Uterus (tissue), 4 donors: ENCODE data around the gene ABRACL. TPM values are rescaled to one million over a fixed set of nuclear protein-coding genes. Genes with fewer than 3 reads are reported as not detected.
"Not testable (repeated sequence)": the region's sequence is repeated elsewhere in the genome, so short reads cannot be mapped to it uniquely, and the experiment has no call there.

Experiments used
- DNase-seq, 2 donors: peaks; one replicate each; pipeline ENCODE4 v3.0.0-alpha.2; 2019 to 2020
- H3K27ac ChIP-seq, 2 donors: fragments of 200-600 bp; sonication (generic); 1 replicate in 1 of 2; 2 replicates in 1 of 2; pipeline ENCODE4 v1.5.1; 2016 to 2018
- H3K27me3 ChIP-seq, 2 donors: fragments of 200-600 bp; sonication (generic); one replicate each; pipeline ENCODE4 v1.5.1; 2018 to 2019; ENCODE audit warnings: control low read depth in 1 of 2
- H3K36me3 ChIP-seq, 2 donors: fragments of 200-600 bp; sonication (generic); one replicate each; pipeline ENCODE4 v1.5.1; 2019; ENCODE audit warnings: control low read depth in 1 of 2
- H3K4me1 ChIP-seq, 2 donors: fragments of 200-600 bp; sonication (generic); one replicate each; pipeline ENCODE4 v1.5.1; 2018 to 2019; ENCODE audit warnings: control low read depth in 1 of 2
- H3K4me3 ChIP-seq, 2 donors: fragments of 200-600 bp; sonication (generic); 1 replicate in 1 of 2; 2 replicates in 1 of 2; pipeline ENCODE4 v1.5.1; 2018 to 2019; ENCODE audit warnings: mild to moderate bottlenecking in 1 of 2
- H3K9me3 ChIP-seq, 2 donors: fragments of 200-600 bp; sonication (generic); one replicate each; pipeline ENCODE4 v1.5.1; 2019; ENCODE audit warnings: control low read depth in 1 of 2
- POLR2A ChIP-seq, 2 donors: fragments of 450-650 bp; IDR thresholded peaks; one replicate each; pipeline ENCODE4 v1.6.1; 2016; ENCODE audit warnings: antibody characterized with exemption in 2 of 2, mild to moderate bottlenecking in 1 of 2, moderate library complexity in 1 of 2
- intact Hi-C: fragments of 100-400 bp; cut with DNase I; formaldehyde crosslinking; loops from one replicate; pipeline ENCODE4 v1.15.1; 2023; ENCODE audit warnings: low total_unique reads
- total RNA-seq, 4 donors: library from RNA; depleted of rRNA in 3 of 4; stranded (reverse); fragments of >200 nt in 3 of 4; gene quantifications; one replicate each; pipeline versions ENCODE4 v1.1.0 to v1.2.4, GENCODE V29; 2014 to 2023
- TF ChIP-seq, protein P1 (sequence below), 4 experiments: fragments of 200-600 bp in 2 of 4; fragments of 450-650 bp in 2 of 4; sonication (generic) in 2 of 4; IDR thresholded peaks; one replicate each; pipeline ENCODE4 v1.5.1; 2016 to 2019; ENCODE audit warnings: antibody characterized with exemption in 4 of 4, mild to moderate bottlenecking in 2 of 4, moderate library complexity in 1 of 4
- donor health status: DM: yes; HTN: yes; CAD: no.

The ABRACL gene
- total RNA-seq, 4 donors from 2014 or later, result 6.2 to 10.0 (median 6.2) TPM; not detected in 1

DNA sequence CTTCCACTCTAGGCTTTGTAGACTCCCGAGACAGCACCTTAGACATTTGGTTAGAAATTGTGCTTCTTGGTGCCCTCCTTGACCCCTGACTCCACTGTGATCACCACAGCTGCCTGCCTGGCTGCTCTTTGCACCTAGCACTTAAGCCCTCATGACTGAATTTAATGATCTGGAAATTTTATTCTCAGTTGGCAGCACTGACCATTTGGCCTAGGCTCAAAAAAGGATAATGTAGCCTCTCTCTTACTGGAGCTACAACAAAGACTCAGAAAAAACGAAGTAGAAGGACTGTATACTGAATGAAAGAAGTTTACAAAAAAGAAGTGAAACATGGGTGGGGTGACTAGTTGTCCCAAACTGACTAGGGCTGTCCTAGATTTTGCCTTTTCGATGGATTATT lies 11.3 kb upstream of the ABRACL start:
- H3K27ac ChIP-seq, result peak overlapping the region; percentile 75 to 78
- DNase-seq, result peak; percentile 22 to 32
- H3K4me3 ChIP-seq, result no peak overlapping the region
- no peaks in the 10 kb centered on the region for H3K4me1 ChIP-seq
- no peaks in the 10 kb centered on the region for H3K36me3 ChIP-seq
- intact Hi-C loops, result no loop called here
- TF ChIP-seq, protein P1, sequence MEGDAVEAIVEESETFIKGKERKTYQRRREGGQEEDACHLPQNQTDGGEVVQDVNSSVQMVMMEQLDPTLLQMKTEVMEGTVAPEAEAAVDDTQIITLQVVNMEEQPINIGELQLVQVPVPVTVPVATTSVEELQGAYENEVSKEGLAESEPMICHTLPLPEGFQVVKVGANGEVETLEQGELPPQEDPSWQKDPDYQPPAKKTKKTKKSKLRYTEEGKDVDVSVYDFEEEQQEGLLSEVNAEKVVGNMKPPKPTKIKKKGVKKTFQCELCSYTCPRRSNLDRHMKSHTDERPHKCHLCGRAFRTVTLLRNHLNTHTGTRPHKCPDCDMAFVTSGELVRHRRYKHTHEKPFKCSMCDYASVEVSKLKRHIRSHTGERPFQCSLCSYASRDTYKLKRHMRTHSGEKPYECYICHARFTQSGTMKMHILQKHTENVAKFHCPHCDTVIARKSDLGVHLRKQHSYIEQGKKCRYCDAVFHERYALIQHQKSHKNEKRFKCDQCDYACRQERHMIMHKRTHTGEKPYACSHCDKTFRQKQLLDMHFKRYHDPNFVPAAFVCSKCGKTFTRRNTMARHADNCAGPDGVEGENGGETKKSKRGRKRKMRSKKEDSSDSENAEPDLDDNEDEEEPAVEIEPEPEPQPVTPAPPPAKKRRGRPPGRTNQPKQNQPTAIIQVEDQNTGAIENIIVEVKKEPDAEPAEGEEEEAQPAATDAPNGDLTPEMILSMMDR (IDR thresholded peaks at IDR 0.05), result no peak
- no peak for TF ChIP-seq POLR2A (IDR thresholded peaks at IDR 0.05)
- H3K27me3 ChIP-seq, result no peaks in the 10 kb centered on the region
- H3K9me3 ChIP-seq, result no peaks in the 10 kb centered on the region

DNA sequence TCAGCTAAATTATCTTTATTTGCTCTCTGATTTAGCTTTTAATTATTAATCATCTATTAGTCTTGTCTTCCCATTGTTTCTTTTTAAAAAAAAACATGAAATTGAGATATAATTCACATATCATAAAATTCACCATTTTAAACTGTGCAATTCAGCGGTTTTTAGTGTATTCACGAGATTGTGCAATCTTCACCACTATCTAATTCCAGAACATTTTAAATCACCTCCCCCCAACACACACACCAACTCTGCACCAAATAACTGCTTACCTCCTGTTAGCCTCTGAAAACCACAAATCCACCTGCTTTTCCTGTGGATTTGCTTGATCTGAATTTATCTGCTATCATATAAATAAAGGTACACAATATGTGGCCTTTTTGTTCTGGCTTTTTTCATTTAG lies 8.8 kb upstream of the ABRACL start:
- Histone ChIP-seq H3K27ac (no peak overlapping the region), H3K36me3 (no peaks in the 10 kb centered on the region), H3K9me3 (no peaks in the 10 kb centered on the region), H3K27me3 (no peaks in the 10 kb centered on the region), H3K4me3 (no peak overlapping the region), H3K4me1 (no peaks in the 10 kb centered on the region)
- intact Hi-C loops, result no loop called here
- no peak for DNase-seq
- TF ChIP-seq POLR2A (IDR thresholded peaks at IDR 0.05), result no peak
- TF ChIP-seq, protein P1 (IDR thresholded peaks at IDR 0.05), result no peak

DNA sequence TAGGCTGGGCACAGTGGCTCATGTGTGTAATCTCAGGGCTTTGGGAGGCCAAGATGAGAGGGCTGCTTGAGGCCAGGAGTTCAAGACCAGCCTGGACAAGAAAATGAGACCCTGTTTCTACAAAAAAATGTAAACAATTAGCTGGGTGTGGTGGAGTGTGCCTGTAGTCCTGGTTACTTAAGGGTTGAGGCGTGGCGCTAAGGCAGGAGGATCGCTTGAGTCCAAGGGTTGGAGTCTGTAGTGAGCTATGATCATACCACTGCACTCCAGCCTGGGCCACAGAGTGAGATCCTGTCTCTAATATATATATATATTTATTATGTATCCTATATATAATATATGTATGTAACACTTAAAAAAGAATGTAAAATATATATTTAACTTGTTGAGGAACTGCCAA lies 7.9 kb upstream of the ABRACL start:
- no peak for DNase-seq
- intact Hi-C loops, result no loop called here
- Histone ChIP-seq H3K4me3 (no peak overlapping the region), H3K27me3 (no peaks in the 10 kb centered on the region), H3K4me1 (no peaks in the 10 kb centered on the region), H3K9me3 (no peaks in the 10 kb centered on the region), H3K36me3 (no peaks in the 10 kb centered on the region), H3K27ac (no peak overlapping the region)
- no peak for TF ChIP-seq POLR2A (IDR thresholded peaks at IDR 0.05)
- TF ChIP-seq, protein P1 (IDR thresholded peaks at IDR 0.05), result no peak

DNA sequence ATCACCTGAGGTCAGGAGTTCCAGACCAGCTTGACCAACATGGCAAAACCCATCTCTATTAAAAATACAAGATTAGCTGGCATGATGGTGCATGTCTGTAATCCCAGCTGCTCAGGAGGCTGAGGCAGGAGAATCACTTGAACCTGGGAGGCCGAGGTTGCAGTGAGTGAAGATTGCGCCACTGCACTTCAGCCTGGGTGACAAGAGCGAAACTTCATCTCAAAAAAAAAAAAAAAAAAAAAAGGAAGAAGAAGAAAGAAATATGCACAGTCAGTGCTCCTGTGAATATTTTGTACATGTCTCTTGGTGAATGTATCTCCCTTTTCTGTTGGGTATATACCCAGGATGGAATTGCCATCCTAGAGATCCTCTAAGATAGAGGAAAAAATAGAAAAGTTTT lies 3.1 kb upstream of the ABRACL start:
- intact Hi-C loops, H3K4me1 ChIP-seq, H3K4me3 ChIP-seq, H3K27ac ChIP-seq, H3K27me3 ChIP-seq, DNase-seq, H3K36me3 ChIP-seq, H3K9me3 ChIP-seq: not testable (repeated sequence)

DNA sequence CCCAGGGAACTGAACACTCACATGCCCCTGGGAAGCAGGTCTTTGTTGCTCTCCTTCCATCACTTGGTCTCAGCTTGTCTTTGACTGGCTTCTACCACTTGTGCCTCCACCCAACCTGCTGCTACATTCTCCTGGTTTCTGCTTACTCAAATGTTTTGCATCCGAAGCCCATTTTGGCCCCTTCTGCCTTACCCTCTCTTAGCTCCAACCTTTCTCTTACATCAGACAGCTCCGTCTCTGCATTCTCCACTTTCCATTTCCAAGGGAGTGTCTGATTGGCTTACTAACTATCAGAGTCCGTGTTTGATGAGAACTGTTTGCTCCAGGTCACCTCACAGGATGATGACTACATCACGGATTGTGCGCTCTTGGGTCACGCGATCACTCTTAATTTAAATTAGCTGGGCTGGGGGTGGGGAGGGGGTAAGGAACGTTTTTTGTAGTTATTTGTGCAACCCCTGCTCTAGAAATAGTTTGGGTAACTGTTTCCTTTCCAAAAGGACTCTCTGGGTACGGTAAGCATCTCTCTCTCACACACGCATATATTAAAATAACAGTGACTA lies 844 bp upstream of the ABRACL start:
- Histone ChIP-seq H3K27me3 (no peaks in the 10 kb centered on the region), H3K4me1 (peaks cover 0 to 4% of the 10 kb centered on the region in 2 donors), H3K27ac (peak overlapping the region; percentile 75 to 80), H3K9me3 (no peaks in the 10 kb centered on the region), H3K4me3 (peak overlapping the region; percentile 59 to 66), H3K36me3 (no peaks in the 10 kb centered on the region)
- intact Hi-C loops, result no loop called here
- DNase-seq, result no peak
- TF ChIP-seq, protein P1 (IDR thresholded peaks at IDR 0.05), result no peak
- no peak for TF ChIP-seq POLR2A (IDR thresholded peaks at IDR 0.05)

DNA sequence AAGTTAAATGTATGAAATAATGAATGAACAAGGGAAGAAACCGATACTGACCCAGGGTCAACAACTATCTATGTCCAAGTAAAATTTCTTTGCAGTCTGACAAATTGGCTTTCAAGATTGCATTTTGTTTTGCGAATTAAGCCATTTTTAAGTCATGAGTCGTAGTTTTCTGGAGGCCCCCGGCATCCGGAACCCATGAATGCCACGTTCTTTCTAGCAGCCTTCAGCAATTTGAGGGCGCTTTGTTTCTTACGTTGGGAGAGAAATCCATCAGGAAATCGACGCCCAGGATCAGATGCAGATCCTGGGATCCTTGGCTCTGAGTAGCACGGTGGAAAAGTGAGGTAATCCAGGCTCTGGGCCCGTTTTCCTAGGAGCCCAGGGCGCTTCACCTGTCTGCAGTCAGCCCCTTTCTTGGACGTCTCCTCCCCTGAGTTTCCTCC lies 309 bp upstream of the ABRACL start:
- Histone ChIP-seq H3K36me3 (no peaks in the 10 kb centered on the region), H3K27ac (peak overlapping the region; percentile 75 to 80), H3K4me1 (peaks cover 0 to 4% of the 10 kb centered on the region in 2 donors), H3K27me3 (no peaks in the 10 kb centered on the region), H3K4me3 (peak overlapping the region; percentile 59 to 66), H3K9me3 (no peaks in the 10 kb centered on the region)
- TF ChIP-seq, protein P1 (IDR thresholded peaks at IDR 0.05), result no peak
- TF ChIP-seq POLR2A (IDR thresholded peaks at IDR 0.05), result no peak
- intact Hi-C loops, result no loop called here
- no peak for DNase-seq
